GM12878 (cell line): ENCODE data around the gene IQUB. TPM values are rescaled to one million over a fixed set of nuclear protein-coding genes. Genes with fewer than 3 reads are reported as not detected.

ENCODE experiments used
- ATAC-seq: fragments of 200-7000 bp; cut with Tn5 transposase; 3 replicates; pipeline ENCODE4 v1.9.1; 2020; ENCODE audit warnings: mild to moderate bottlenecking, moderate library complexity
- BruUV-seq: library from RNA; stranded (reverse); fragments of 400-500 nt; replicated peaks from 2 replicates; lab custom pipeline; 2021; lab: Mats Ljungman, UMichigan
- CTCF ChIA-PET: fragments of 300-600 bp; sonication (Branson Sonifier 250); formaldehyde crosslinking; extraction: SDS; loops from one replicate; lab custom pipeline; 2021; ENCODE audit warnings: inconsistent platforms; lab: Yijun Ruan, JAX
- POLR2A ChIA-PET: fragments of 350-600 bp; formaldehyde crosslinking; extraction: SDS; loops from one replicate; lab custom pipeline; 2021; ENCODE audit warnings: inconsistent platforms; lab: Charles Lee
- RAD21 ChIA-PET: fragments of 300-600 bp; sonication (Branson Sonifier 250); formaldehyde crosslinking; loops from one replicate; lab custom pipeline; 2023; ENCODE audit warnings: antibody characterized with exemption; ENCODE audit not compliant: unreplicated experiment; lab: Charles Lee
- SMC1A ChIA-PET: fragments of 300-600 bp; sonication (Branson Sonifier 250); formaldehyde crosslinking; loops from one replicate; lab custom pipeline; 2023; ENCODE audit not compliant: unreplicated experiment, uncharacterized antibody; lab: Charles Lee
- DNase-seq: peaks from one replicate; pipeline ENCODE4 v3.0.0-alpha.2; 2011; ENCODE audit warnings: low read depth, low spot score
- FAIRE-seq: peaks from 3 replicates; lab custom pipeline; 2011; peaks lifted over from hg19 to GRCh38; lab: Jason Lieb, UNC
- H2AFZ ChIP-seq: 2 replicates; pipeline ENCODE4 v1.6.0; 2011; ENCODE audit warnings: low read depth, low read length, control low read depth; ENCODE audit not compliant: control insufficient read depth
- H3K27ac ChIP-seq: 2 replicates; pipeline ENCODE4 v1.5.1; 2011; ENCODE audit warnings: control low read depth; ENCODE audit not compliant: control insufficient read depth, insufficient read depth
- H3K27me3 ChIP-seq, 2 experiments: replicated peaks in 1 of 2; 2 replicates each; pipeline versions ENCODE4 v1.6.0 to v1.6.1; 2011; ENCODE audit warnings: low read length in 1 of 2; ENCODE audit not compliant: control insufficient read depth in 2 of 2, insufficient read depth in 2 of 2
- H3K36me3 ChIP-seq, 2 experiments: 2 replicates each; pipeline ENCODE4 v1.5.1; 2011; ENCODE audit warnings: low read length in 1 of 2; ENCODE audit not compliant: control insufficient read depth in 2 of 2, insufficient read depth in 2 of 2
- H3K4me1 ChIP-seq: 2 replicates; pipeline ENCODE4 v1.6.1; 2011; ENCODE audit warnings: mild to moderate bottlenecking, low read length, moderate library complexity, mixed read lengths; ENCODE audit not compliant: control insufficient read depth, insufficient read depth
- H3K4me2 ChIP-seq: 2 replicates; pipeline ENCODE4 v1.6.0; 2011; ENCODE audit warnings: control low read depth; ENCODE audit not compliant: control insufficient read depth, insufficient read depth
- H3K4me3 ChIP-seq: fragments of 200-600 bp; sonication (generic); 2 replicates; pipeline ENCODE4 v1.5.1; 2016
- H3K79me2 ChIP-seq: 2 replicates; pipeline ENCODE4 v1.6.0; 2011; ENCODE audit warnings: low read length; ENCODE audit not compliant: control insufficient read depth, insufficient read depth
- H3K9ac ChIP-seq: 2 replicates; pipeline ENCODE4 v1.8.0; 2011; ENCODE audit warnings: low read length, control low read depth, mixed read lengths; ENCODE audit not compliant: control insufficient read depth, insufficient read depth
- H3K9me3 ChIP-seq: replicated peaks from 3 replicates; pipeline ENCODE4 v1.5.1; 2011; ENCODE audit warnings: mild to moderate bottlenecking, low read length; ENCODE audit not compliant: control insufficient read depth, insufficient read depth
- H4K20me1 ChIP-seq: 2 replicates; pipeline ENCODE4 v1.6.0; 2011; ENCODE audit not compliant: control insufficient read depth, insufficient read depth
- ASH2L ChIP-seq: fragments of 300-600, 200-600 bp; sonication (generic); IDR thresholded peaks from 2 replicates; pipeline ENCODE4 v1.6.1; 2017; ENCODE audit warnings: low read depth, mild to moderate bottlenecking, borderline replicate concordance
- CHD2 ChIP-seq: IDR thresholded peaks from 2 replicates; pipeline ENCODE4 v1.6.1; 2011; ENCODE audit warnings: low read depth, low read length, improper control_type of control experiment, borderline replicate concordance
- FOXK2 ChIP-seq: fragments of 450-650 bp; IDR thresholded peaks from 2 replicates; pipeline ENCODE4 v1.6.1; 2017; ENCODE audit warnings: mild to moderate bottlenecking, moderate library complexity
- HCFC1 ChIP-seq: fragments of 150-350 bp; IDR thresholded peaks from 2 replicates; pipeline ENCODE4 v1.6.1; 2014; ENCODE audit warnings: low read length
- MEF2B ChIP-seq: fragments of 450-650 bp; IDR thresholded peaks from 2 replicates; pipeline ENCODE4 v1.6.1; 2018; ENCODE audit warnings: mild to moderate bottlenecking, moderate library complexity; ENCODE audit not compliant: partially characterized antibody, poor library complexity, severe bottlenecking
- SP1 ChIP-seq: IDR thresholded peaks from one replicate; pipeline ENCODE4 v1.6.1; 2011; ENCODE audit warnings: low read depth, low read length
- TARDBP ChIP-seq: IDR thresholded peaks from 2 replicates; pipeline ENCODE4 v1.6.1; 2016; ENCODE audit warnings: borderline replicate concordance
- WGBS: methylation state at CpG from one replicate; pipeline ENCODE4 v1.1.6; 2016; ENCODE audit warnings: low lambda C conversion rate; ENCODE audit not compliant: insufficient replicate concordance, insufficient coverage; ENCODE audit errors: missing lambda C conversion rate; 5-methylcytosine and 5-hydroxymethylcytosine counted together
- in situ Hi-C: fragments of 300-500 bp; cut with MboI; formaldehyde crosslinking; loops from 9 replicates; pipeline ENCODE4 v1.14.3; 2018; ENCODE audit warnings: mixed read lengths
- intact Hi-C: fragments of 100-400 bp; cut with micrococcal nuclease; formaldehyde crosslinking; loops from one replicate; pipeline ENCODE4 v1.14.2; 2022; ENCODE audit not compliant: unreplicated experiment
- polyA plus RNA-seq, 11 experiments: library from polyadenylated mRNA; depleted of rRNA in 4 of 11; unstranded in 6 of 11; stranded (reverse) in 5 of 11; fragments of >200 nt; fragmentation: Nextera tagmentation in 4 of 11; fragmentation: Illumina TruSeq in 1 of 11; extraction: Ambion mirVana in 4 of 11; extraction: Trizol in 1 of 11; gene quantifications; 1 replicate in 1 of 11; 2 replicates in 10 of 11; pipeline versions ENCODE4 v1.2.1 to v1.2.3, GENCODE V29; 2011 to 2016; ENCODE audit warnings: inconsistent platforms in 2 of 11, missing spikeins in 2 of 11, low read depth in 1 of 11
- total RNA-seq, 4 experiments: library from RNA; depleted of rRNA in 3 of 4; stranded (reverse); fragments of >200 nt in 3 of 4; fragmentation: Illumina TruSeq in 1 of 4; extraction: Trizol in 1 of 4; gene quantifications; 2 replicates each; pipeline versions ENCODE4 v1.2.1 to v1.2.3, GENCODE V29; 2013 to 2021
- TF ChIP-seq, protein P1 (sequence below): fragments of 450-650 bp; IDR thresholded peaks from 2 replicates; pipeline ENCODE4 v1.6.1; 2017; ENCODE audit warnings: mild to moderate bottlenecking, moderate library complexity
- TF ChIP-seq, protein P2 (sequence below): IDR thresholded peaks from 2 replicates; pipeline ENCODE4 v1.6.1; 2012; ENCODE audit warnings: low read depth, low read length, improper control_type of control experiment
- TF ChIP-seq, protein P3 (sequence below): IDR thresholded peaks from 2 replicates; pipeline ENCODE4 v1.6.1; 2011; ENCODE audit warnings: mild to moderate bottlenecking, low read depth, low read length, moderate library complexity; ENCODE audit not compliant: insufficient replicate concordance

Gene IQUB
- total and polyA plus RNA-seq, 10 of the 15 experiments (the other 5 are each of a cell fraction or from before 2014, with no cell fraction given) = 0.04 to 0.08 TPM; not detected in 8

DNA sequence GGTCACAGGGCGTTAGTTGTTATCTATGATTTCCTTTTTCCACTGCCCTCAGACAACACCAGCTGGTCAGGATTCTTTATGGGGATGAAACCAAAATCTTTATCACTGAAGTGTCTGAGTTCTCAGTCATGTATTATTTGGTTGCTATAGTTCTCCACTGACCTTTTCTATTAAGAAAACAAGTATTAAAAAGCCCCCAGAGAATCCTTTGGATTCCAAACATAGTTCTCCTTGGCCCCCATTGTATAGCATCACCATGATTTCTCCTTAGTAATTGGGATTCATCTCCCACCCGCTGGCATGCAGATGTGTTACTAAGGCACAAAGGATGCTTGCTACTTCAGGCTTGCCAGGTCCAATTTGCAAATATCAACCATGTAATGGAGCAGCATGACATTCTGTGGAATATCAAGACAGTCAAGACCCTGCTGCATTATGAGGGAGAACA is 94.3 kb downstream of the IQUB start:
- BruUV-seq = no TSS peak
- 0% methylated on average over 2 of the region's 2 CpGs for WGBS
- ChIA-PET POLR2A (interaction anchor here (0.6 kb wide), 1 partner anchor 19 kb away, joined by 3 read pairs; no protein-coding TSS in a partner anchor), SMC1A (no interaction called here), RAD21 (no interaction called here), CTCF (no interaction called here)
- no peaks in the 10 kb centered on the region for H3K9me3 ChIP-seq
- H3K4me1 ChIP-seq = no peaks in the 10 kb centered on the region
- DNase-seq = no peak
- no peak overlapping the region for H3K27ac ChIP-seq
- no peaks in the 10 kb centered on the region for H4K20me1 ChIP-seq
- intact Hi-C loops = no loop called here
- H2AFZ ChIP-seq = no peak overlapping the region
- H3K4me2 ChIP-seq = no peak overlapping the region
- no peak overlapping the region for H3K9ac ChIP-seq
- no peaks in the 10 kb centered on the region for H3K79me2 ChIP-seq
- H3K36me3 ChIP-seq = no peaks in the 10 kb centered on the region
- no peak for TF ChIP-seq MEF2B
- H3K4me3 ChIP-seq = no peak overlapping the region
- no peak for ATAC-seq
- no peaks in the 10 kb centered on the region for H3K27me3 ChIP-seq
- in situ Hi-C loops = no loop called here
- FAIRE-seq = no peak

DNA sequence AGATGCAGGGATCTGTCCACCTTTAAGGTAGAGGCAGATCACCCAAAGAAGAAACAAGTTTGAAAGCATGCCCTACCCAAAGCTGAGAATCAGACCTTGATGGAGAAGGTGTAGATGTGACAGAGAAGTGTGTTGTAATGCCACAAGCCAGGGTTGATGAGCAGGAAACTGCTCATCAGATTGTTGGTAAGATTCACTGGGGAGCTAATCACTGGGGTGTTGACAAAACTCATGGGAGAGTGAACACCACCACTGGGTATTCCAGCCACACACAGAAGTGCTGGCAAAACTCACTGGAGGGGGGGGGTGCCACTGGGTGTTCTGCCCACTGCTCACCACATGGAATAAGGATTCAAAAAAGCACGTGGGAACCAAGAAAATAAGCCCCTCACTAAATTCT is 95.2 kb downstream of the IQUB start:
- no peaks in the 10 kb centered on the region for H3K9me3 ChIP-seq
- no peaks in the 10 kb centered on the region for H3K4me1 ChIP-seq
- H3K9ac ChIP-seq = no peak overlapping the region
- no peaks in the 10 kb centered on the region for H3K27me3 ChIP-seq
- no peak for FAIRE-seq
- H3K4me3 ChIP-seq = no peak overlapping the region
- no TSS peak for BruUV-seq
- H3K79me2 ChIP-seq = no peaks in the 10 kb centered on the region
- CTCF ChIA-PET = no interaction called here
- intact Hi-C loops (no loop called here), in situ Hi-C loops (no loop called here)
- H4K20me1 ChIP-seq = no peaks in the 10 kb centered on the region
- SMC1A ChIA-PET = no interaction called here
- no peaks in the 10 kb centered on the region for H3K36me3 ChIP-seq
- no peak overlapping the region for H3K27ac ChIP-seq
- ATAC-seq = no peak
- TF ChIP-seq, protein P1, sequence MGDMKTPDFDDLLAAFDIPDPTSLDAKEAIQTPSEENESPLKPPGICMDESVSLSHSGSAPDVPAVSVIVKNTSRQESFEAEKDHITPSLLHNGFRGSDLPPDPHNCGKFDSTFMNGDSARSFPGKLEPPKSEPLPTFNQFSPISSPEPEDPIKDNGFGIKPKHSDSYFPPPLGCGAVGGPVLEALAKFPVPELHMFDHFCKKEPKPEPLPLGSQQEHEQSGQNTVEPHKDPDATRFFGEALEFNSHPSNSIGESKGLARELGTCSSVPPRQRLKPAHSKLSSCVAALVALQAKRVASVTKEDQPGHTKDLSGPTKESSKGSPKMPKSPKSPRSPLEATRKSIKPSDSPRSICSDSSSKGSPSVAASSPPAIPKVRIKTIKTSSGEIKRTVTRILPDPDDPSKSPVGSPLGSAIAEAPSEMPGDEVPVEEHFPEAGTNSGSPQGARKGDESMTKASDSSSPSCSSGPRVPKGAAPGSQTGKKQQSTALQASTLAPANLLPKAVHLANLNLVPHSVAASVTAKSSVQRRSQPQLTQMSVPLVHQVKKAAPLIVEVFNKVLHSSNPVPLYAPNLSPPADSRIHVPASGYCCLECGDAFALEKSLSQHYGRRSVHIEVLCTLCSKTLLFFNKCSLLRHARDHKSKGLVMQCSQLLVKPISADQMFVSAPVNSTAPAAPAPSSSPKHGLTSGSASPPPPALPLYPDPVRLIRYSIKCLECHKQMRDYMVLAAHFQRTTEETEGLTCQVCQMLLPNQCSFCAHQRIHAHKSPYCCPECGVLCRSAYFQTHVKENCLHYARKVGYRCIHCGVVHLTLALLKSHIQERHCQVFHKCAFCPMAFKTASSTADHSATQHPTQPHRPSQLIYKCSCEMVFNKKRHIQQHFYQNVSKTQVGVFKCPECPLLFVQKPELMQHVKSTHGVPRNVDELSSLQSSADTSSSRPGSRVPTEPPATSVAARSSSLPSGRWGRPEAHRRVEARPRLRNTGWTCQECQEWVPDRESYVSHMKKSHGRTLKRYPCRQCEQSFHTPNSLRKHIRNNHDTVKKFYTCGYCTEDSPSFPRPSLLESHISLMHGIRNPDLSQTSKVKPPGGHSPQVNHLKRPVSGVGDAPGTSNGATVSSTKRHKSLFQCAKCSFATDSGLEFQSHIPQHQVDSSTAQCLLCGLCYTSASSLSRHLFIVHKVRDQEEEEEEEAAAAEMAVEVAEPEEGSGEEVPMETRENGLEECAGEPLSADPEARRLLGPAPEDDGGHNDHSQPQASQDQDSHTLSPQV = no peak
- TF ChIP-seq, protein P2, sequence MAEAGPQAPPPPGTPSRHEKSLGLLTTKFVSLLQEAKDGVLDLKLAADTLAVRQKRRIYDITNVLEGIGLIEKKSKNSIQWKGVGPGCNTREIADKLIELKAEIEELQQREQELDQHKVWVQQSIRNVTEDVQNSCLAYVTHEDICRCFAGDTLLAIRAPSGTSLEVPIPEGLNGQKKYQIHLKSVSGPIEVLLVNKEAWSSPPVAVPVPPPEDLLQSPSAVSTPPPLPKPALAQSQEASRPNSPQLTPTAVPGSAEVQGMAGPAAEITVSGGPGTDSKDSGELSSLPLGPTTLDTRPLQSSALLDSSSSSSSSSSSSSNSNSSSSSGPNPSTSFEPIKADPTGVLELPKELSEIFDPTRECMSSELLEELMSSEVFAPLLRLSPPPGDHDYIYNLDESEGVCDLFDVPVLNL = no peak
- TF ChIP-seq TARDBP = no peak
- TF ChIP-seq HCFC1 = no peak
- TF ChIP-seq FOXK2 = no peak
- TF ChIP-seq, protein P3, sequence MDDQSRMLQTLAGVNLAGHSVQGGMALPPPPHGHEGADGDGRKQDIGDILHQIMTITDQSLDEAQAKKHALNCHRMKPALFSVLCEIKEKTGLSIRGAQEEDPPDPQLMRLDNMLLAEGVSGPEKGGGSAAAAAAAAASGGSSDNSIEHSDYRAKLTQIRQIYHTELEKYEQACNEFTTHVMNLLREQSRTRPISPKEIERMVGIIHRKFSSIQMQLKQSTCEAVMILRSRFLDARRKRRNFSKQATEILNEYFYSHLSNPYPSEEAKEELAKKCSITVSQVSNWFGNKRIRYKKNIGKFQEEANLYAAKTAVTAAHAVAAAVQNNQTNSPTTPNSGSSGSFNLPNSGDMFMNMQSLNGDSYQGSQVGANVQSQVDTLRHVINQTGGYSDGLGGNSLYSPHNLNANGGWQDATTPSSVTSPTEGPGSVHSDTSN = no peak
- no peak for TF ChIP-seq ASH2L
- TF ChIP-seq SP1 = no peak
- TF ChIP-seq CHD2 = no peak
- POLR2A ChIA-PET = no interaction called here
- no peak overlapping the region for H3K4me2 ChIP-seq
- no peak for DNase-seq
- RAD21 ChIA-PET = no interaction called here
- WGBS = 0% methylated on average over 1 of the region's 1 CpG
- H2AFZ ChIP-seq = no peak overlapping the region
